BJ (cell line): ENCODE results near the gene TMEM269. TPM values are rescaled to one million over a fixed set of nuclear protein-coding genes. Genes with fewer than 3 reads are reported as not detected.

Experiments used
- CTCF ChIA-PET: fragments of 350-600 bp; formaldehyde crosslinking; extraction: SDS; loops from one replicate; lab custom pipeline; 2021; ENCODE audit warnings: antibody characterized with exemption, inconsistent platforms; lab: Yijun Ruan, JAX
- POLR2A ChIA-PET: fragments of 300-600 bp; sonication (Branson Sonifier 250); formaldehyde crosslinking; extraction: SDS; loops from one replicate; lab custom pipeline; 2021; ENCODE audit warnings: antibody characterized with exemption; lab: Charles Lee
- DNase-seq: peaks from one replicate; pipeline ENCODE4 v3.0.0-alpha.2; 2011; ENCODE audit warnings: low read depth
- H3K27me3 ChIP-seq: 2 replicates; pipeline ENCODE4 v1.6.0; 2011; ENCODE audit warnings: low read length; ENCODE audit not compliant: control insufficient read depth, insufficient read depth
- H3K36me3 ChIP-seq: 2 replicates; pipeline ENCODE4 v1.5.1; 2011; ENCODE audit warnings: low read length; ENCODE audit not compliant: control insufficient read depth, insufficient read depth
- H3K4me3 ChIP-seq: 2 replicates; pipeline ENCODE4 v1.5.1; 2011; ENCODE audit warnings: low read depth, mild to moderate bottlenecking, control low read depth, low read length
- polyA plus RNA-seq: library from polyadenylated mRNA; depleted of rRNA; stranded (reverse); fragments of >200 nt; gene quantifications from 2 replicates; pipeline ENCODE4 v1.2.3, GENCODE V29; 2011
- TF ChIP-seq, protein P1 (sequence below): IDR thresholded peaks from 2 replicates; pipeline ENCODE4 v1.5.1; 2011; ENCODE audit warnings: low read depth, mild to moderate bottlenecking, control low read depth, inconsistent platforms, low read length, moderate library complexity; ENCODE audit not compliant: insufficient read depth

The TMEM269 gene
- polyA plus RNA-seq, 1 experiment: not detected

DNA sequence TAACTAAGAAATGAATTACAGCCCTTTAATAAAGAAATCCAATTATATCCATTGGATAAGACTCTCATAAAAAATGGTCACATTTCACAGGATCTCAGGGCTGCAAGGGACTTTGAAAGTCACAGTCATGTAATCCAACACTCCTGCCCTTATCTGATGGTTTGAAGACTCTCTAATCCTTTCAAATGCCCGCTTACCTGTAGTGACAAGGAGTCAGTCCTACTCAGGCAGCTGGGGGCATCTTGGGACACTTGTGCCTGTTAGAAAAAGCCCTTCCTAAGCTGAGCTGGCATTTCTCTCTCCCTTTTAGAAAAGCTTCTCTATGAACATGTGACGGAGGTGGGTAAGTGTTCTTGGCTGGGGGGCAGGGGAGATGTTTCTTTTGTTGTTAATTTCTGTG, 50.6 kb downstream of the TMEM269 start:
- Histone ChIP-seq H3K27me3 (no peaks in the 10 kb centered on the region), H3K4me3 (no peak overlapping the region), H3K36me3 (peaks cover 6% of the 10 kb centered on the region)
- POLR2A ChIA-PET: no interaction called here
- CTCF ChIA-PET: no interaction called here
- TF ChIP-seq, protein P1, sequence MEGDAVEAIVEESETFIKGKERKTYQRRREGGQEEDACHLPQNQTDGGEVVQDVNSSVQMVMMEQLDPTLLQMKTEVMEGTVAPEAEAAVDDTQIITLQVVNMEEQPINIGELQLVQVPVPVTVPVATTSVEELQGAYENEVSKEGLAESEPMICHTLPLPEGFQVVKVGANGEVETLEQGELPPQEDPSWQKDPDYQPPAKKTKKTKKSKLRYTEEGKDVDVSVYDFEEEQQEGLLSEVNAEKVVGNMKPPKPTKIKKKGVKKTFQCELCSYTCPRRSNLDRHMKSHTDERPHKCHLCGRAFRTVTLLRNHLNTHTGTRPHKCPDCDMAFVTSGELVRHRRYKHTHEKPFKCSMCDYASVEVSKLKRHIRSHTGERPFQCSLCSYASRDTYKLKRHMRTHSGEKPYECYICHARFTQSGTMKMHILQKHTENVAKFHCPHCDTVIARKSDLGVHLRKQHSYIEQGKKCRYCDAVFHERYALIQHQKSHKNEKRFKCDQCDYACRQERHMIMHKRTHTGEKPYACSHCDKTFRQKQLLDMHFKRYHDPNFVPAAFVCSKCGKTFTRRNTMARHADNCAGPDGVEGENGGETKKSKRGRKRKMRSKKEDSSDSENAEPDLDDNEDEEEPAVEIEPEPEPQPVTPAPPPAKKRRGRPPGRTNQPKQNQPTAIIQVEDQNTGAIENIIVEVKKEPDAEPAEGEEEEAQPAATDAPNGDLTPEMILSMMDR: no peak
- DNase-seq: no peak

DNA sequence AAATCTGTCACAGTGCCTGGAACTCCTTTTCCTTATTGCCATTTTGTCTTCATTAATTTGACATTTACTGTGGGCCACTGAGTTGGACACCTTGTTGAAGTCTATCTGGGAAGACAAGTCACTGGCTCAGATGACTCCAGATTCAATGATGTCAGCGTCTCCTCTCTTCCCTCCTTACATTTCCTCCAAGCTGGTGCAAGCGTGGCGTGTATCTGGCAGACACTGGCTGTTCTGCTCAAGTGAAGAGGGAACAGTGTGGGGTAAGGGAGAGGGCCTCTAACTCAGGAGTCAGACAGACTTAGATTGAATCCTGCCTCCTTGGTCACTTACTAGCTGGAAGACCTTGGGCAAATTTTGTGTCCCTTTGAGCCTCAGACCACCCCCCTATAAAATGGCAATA, 52.9 kb downstream of the TMEM269 start:
- no peak for DNase-seq
- TF ChIP-seq, protein P1: no peak
- Histone ChIP-seq H3K36me3 (peaks cover 5% of the 10 kb centered on the region), H3K27me3 (no peaks in the 10 kb centered on the region), H3K4me3 (no peak overlapping the region)
- ChIA-PET POLR2A (no interaction called here), CTCF (interaction anchor here (1.2 kb wide), 1 partner anchor 20 kb away, joined by 3 read pairs; the partner anchor contains the start of genes ERMAP and SVBP)

DNA sequence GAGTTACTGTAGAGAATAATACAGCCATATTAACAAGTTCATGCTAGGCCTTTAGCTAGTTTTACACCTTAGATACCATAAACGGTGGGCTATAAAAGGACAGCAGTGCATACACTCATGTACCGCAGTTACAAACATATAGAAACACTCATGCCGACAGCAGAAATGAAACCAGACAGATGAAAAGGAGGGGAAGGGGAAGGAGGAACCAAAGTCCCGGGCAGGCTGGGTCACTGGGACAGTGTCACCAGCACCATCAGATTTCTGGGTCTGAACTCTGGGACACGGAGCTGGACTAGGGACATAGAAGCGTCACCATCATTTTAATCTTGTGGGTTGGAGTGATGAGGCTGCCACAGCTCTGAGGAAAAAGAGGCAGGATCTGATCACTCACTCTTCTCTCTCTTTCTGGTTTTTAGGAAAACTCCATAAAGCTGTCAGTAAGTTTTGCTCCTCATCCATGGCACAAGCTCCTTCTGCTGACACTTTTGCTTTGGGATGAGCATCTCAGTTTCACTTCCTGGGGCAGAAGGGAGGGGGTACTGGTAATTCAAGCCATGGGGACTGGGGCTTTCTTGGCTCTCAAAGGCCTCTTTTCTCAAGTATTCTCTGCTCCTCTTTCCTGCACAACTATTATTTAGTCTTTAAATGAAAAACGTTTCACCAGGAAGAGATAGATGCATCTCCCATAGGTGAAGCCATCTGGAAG, 53.8 kb downstream of the TMEM269 start:
- CTCF ChIA-PET: interaction anchor here (1.2 kb wide), 1 partner anchor 21 kb away, joined by 3 read pairs; the partner anchor contains the start of genes ERMAP and SVBP

DNA sequence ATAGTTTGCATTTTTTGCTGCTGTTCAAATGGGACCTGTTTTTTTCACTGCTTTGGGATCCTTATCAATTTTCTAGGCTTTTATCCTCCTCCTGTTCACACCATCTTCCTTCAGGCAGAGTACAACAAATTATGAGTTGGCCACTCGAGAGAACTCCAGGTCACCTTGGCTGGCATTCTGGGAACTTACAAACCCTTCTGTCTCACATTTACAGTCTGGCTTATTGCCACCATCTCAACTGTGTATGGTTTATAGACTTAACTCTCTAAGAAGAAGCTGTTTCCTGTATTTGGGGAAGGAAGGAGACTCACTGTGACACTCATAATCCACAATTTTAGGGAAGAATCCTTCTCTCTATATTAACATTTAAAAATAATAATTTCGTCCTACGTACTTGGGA, 56.2 kb downstream of the TMEM269 start:
- H3K27me3 ChIP-seq: no peaks in the 10 kb centered on the region
- H3K4me3 ChIP-seq: no peak overlapping the region
- no peak for DNase-seq
- H3K36me3 ChIP-seq: peaks cover 6% of the 10 kb centered on the region
- TF ChIP-seq, protein P1: no peak
- ChIA-PET POLR2A (no interaction called here), CTCF (no interaction called here)

More for the DNA sequence above, 53.8 kb downstream of the TMEM269 start:
- Histone ChIP-seq H3K27me3 (no peaks in the 10 kb centered on the region), H3K4me3 (no peak overlapping the region), H3K36me3 (peaks cover 8% of the 10 kb centered on the region)
- TF ChIP-seq, protein P1: no peak
- POLR2A ChIA-PET: no interaction called here
- DNase-seq: no peak

DNA sequence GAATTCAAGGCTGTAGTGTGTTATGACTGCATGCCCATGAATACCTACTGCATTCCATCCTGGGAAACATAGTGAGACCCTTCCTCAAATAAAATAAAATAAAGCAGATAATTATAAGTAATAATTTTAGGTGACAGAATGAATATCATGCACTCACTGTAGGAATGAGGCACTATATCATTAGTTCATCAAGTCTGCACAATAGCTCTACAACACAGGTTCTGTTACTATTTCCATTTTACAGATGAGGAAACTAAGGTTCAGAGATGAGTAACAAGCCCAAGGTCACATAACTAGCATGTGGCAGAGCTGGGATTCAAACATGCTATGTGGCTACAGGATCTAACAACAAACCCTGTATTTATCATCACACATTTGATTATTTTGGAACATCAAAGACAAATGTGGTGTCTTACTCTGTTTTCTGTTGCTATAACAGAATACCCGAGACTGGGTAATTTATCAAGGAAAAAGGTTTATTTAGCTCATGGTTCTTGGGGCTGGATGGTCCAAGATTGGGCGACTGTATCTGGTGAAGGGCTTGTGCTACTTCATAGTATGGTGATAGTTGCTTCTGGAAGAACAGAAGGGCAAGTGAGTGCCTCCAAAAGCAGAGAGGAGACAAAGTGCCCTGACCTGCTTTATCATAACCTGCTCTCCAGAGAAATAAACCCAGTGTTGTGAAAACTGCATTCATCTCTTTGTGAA, 56.8 kb downstream of the TMEM269 start:
- POLR2A ChIA-PET: no interaction called here
- TF ChIP-seq, protein P1: no peak
- DNase-seq: no peak
- Histone ChIP-seq H3K27me3 (no peaks in the 10 kb centered on the region), H3K36me3 (peaks cover 6% of the 10 kb centered on the region), H3K4me3 (no peak overlapping the region)
- CTCF ChIA-PET: no interaction called here
